Liver (tissue), 9 donors: ENCODE data around the gene FBLN1. TPM values are rescaled to one million over a fixed set of nuclear protein-coding genes. Genes with fewer than 3 reads are reported as not detected.

Source experiments
- DNase-seq: peaks from one replicate; pipeline ENCODE4 v3.0.0-alpha.2; 2017; ENCODE audit warnings: low spot score
- H3K27ac ChIP-seq, 2 donors: one replicate each; pipeline ENCODE4 v1.7.0; 2013; ENCODE audit warnings: inconsistent platforms in 2 of 2, low read length in 2 of 2, control low read depth in 1 of 2, low read depth in 1 of 2, mild to moderate bottlenecking in 1 of 2
- H3K27me3 ChIP-seq, 4 donors: one replicate each; pipeline versions ENCODE4 v1.6.1 to v1.7.0; 2013; ENCODE audit warnings: low read length in 3 of 4, inconsistent platforms in 1 of 4, mild to moderate bottlenecking in 1 of 4, moderate library complexity in 1 of 4; ENCODE audit not compliant: control insufficient read depth in 4 of 4, insufficient read depth in 4 of 4
- H3K36me3 ChIP-seq, 4 donors: one replicate each; pipeline versions ENCODE4 v1.6.1 to v1.7.0; 2013; ENCODE audit warnings: low read length in 3 of 4, mild to moderate bottlenecking in 3 of 4, low read depth in 1 of 4, moderate library complexity in 1 of 4; ENCODE audit not compliant: control insufficient read depth in 4 of 4, insufficient read depth in 3 of 4
- H3K4me1 ChIP-seq, 4 donors: one replicate each; pipeline versions ENCODE4 v1.6.1 to v1.7.0; 2013; ENCODE audit warnings: low read length in 3 of 4, mild to moderate bottlenecking in 3 of 4, moderate library complexity in 1 of 4; ENCODE audit not compliant: control insufficient read depth in 4 of 4, insufficient read depth in 4 of 4
- H3K4me3 ChIP-seq, 3 donors: one replicate each; pipeline versions ENCODE4 v1.6.1 to v1.7.0; 2013; ENCODE audit warnings: low read length in 3 of 3, control low read depth in 1 of 3, low read depth in 1 of 3, mild to moderate bottlenecking in 1 of 3
- H3K9ac ChIP-seq, 2 donors: one replicate each; pipeline ENCODE4 v1.7.0; 2013; ENCODE audit warnings: low read length in 2 of 2, mild to moderate bottlenecking in 2 of 2, moderate library complexity in 2 of 2, control low read depth in 1 of 2, low read depth in 1 of 2
- H3K9me3 ChIP-seq, 4 donors: one replicate each; pipeline versions ENCODE4 v1.6.1 to v1.7.0; 2013; ENCODE audit warnings: low read length in 3 of 4; ENCODE audit not compliant: control insufficient read depth in 4 of 4
- EGR1 ChIP-seq, 2 donors: IDR thresholded peaks; 2 replicates each; pipeline ENCODE4 v1.6.1; 2016 to 2018; ENCODE audit warnings: antibody characterized with exemption in 2 of 2, low read depth in 2 of 2
- FOXA1 ChIP-seq: IDR thresholded peaks from 2 replicates; pipeline ENCODE4 v1.6.1; 2016; ENCODE audit warnings: antibody characterized with exemption
- HNF4A ChIP-seq, 2 donors: conservative IDR thresholded peaks; 2 replicates each; pipeline ENCODE4 v1.6.1; 2016; ENCODE audit warnings: antibody characterized with exemption in 2 of 2, mild to moderate bottlenecking in 2 of 2
- HNF4G ChIP-seq: IDR thresholded peaks from 2 replicates; pipeline ENCODE4 v1.6.1; 2016; ENCODE audit warnings: antibody characterized with exemption
- JUND ChIP-seq, 2 donors: IDR thresholded peaks; 2 replicates each; pipeline ENCODE4 v1.6.1; 2016; ENCODE audit warnings: antibody characterized with exemption in 2 of 2
- MAX ChIP-seq: IDR thresholded peaks from 2 replicates; pipeline ENCODE4 v1.6.1; 2016; ENCODE audit warnings: antibody characterized with exemption
- NR2F2 ChIP-seq: IDR thresholded peaks from 2 replicates; pipeline ENCODE4 v1.6.1; 2016; ENCODE audit warnings: antibody characterized with exemption
- RAD21 ChIP-seq, 2 donors: IDR thresholded peaks; 2 replicates each; pipeline ENCODE4 v1.6.1; 2016; ENCODE audit warnings: antibody characterized with exemption in 2 of 2, mild to moderate bottlenecking in 2 of 2
- SP1 ChIP-seq: IDR thresholded peaks from 2 replicates; pipeline ENCODE4 v1.6.1; 2018; ENCODE audit warnings: antibody characterized with exemption, mild to moderate bottlenecking
- TAF1 ChIP-seq: conservative IDR thresholded peaks from 2 replicates; pipeline ENCODE4 v1.6.1; 2016; ENCODE audit warnings: antibody characterized with exemption, mild to moderate bottlenecking
- YY1 ChIP-seq: IDR thresholded peaks from 2 replicates; pipeline ENCODE4 v1.6.1; 2016; ENCODE audit warnings: antibody characterized with exemption, mild to moderate bottlenecking
- ZBTB33 ChIP-seq: IDR thresholded peaks from 2 replicates; pipeline ENCODE4 v1.6.1; 2016; ENCODE audit warnings: antibody characterized with exemption
- WGBS: extraction: QIAGEN DNeasy Blood & Tissue Kit; methylation state at CpG from one replicate; pipeline ENCODE4 v1.1.7; 2013; 5-methylcytosine and 5-hydroxymethylcytosine counted together
- polyA plus RNA-seq, 2 donors: library from polyadenylated mRNA; stranded (reverse) in 1 of 2; unstranded in 1 of 2; fragments of 200-250 nt in 1 of 2; fragments of >200 nt in 1 of 2; fragmentation: Nextera tagmentation in 1 of 2; extraction: Ambion mirVana in 1 of 2; gene quantifications; one replicate each; pipeline versions ENCODE4 v1.2.1 to v1.2.3, GENCODE V29; 2013 to 2015
- total RNA-seq, 2 donors: library from RNA; depleted of rRNA; stranded (reverse); fragments of >200 nt; gene quantifications; one replicate each; pipeline ENCODE4 v1.2.3, GENCODE V29; 2014
- TF ChIP-seq, protein P1 (sequence below): IDR thresholded peaks from 2 replicates; pipeline ENCODE4 v1.6.1; 2016; ENCODE audit warnings: antibody characterized with exemption, mild to moderate bottlenecking
- TF ChIP-seq, protein P2 (sequence below): fragments of 150-350 bp; IDR thresholded peaks from 2 replicates; pipeline ENCODE4 v1.5.1; 2017; ENCODE audit warnings: improper control_type of control experiment, low read depth, low read length; ENCODE audit not compliant: missing input control
- donor health status: healthy.
- donor health status: healthy.
- donor health status: healthy.
- donor health status: healthy.
- donor health status: healthy.

Gene FBLN1
- total and polyA plus RNA-seq, 4 donors = 2.2 to 9.3 (median 6.3) TPM

- H3K4me3 ChIP-seq = no peak overlapping the region
Measured at GRCh38 chr22:45571089-45571488, 68.4 kb downstream of the FBLN1 start.

DNA sequence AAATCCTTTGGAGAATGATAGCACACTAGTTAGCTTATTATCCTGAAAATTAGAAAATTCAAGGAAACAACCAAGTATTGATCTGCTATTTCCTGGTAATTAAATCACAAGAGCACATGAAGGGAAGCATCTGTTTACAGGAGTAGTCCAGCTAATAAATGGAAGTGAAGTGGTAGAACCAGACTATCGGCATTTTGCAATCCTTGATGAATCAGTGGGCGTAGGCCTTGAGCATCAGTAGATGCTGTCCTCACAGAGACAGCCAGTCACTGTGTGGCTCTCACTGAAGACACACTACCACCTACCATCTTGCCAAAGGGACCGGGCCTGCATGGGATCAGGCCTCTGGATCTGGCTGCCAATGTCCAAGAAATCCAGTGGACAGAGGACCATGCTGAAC lies 69.8 kb downstream of the FBLN1 start:
- Histone ChIP-seq H3K36me3 (no peaks in the 10 kb centered on the region), H3K9ac (no peak overlapping the region), H3K4me3 (no peak overlapping the region), H3K9me3 (peaks cover 0 to 6% (median 4%) of the 10 kb centered on the region in 4 donors), H3K27me3 (no peaks in the 10 kb centered on the region), H3K4me1 (no peaks in the 10 kb centered on the region), H3K27ac (no peak overlapping the region)
- TF ChIP-seq FOXA1 (no peak), MAX (no peak), YY1 (no peak), ZBTB33 (no peak), SP1 (no peak), TAF1 (no peak), HNF4G (no peak), NR2F2 (no peak), EGR1 (IDR thresholded peaks at IDR 0.05; ENCODE audit: low read depth in 2 of 2) (no peak), HNF4A (conservative IDR thresholded peaks at IDR 0.05) (no peak), RAD21 (IDR thresholded peaks at IDR 0.05) (no peak), JUND (IDR thresholded peaks at IDR 0.05) (no peak)
- TF ChIP-seq, protein P1, sequence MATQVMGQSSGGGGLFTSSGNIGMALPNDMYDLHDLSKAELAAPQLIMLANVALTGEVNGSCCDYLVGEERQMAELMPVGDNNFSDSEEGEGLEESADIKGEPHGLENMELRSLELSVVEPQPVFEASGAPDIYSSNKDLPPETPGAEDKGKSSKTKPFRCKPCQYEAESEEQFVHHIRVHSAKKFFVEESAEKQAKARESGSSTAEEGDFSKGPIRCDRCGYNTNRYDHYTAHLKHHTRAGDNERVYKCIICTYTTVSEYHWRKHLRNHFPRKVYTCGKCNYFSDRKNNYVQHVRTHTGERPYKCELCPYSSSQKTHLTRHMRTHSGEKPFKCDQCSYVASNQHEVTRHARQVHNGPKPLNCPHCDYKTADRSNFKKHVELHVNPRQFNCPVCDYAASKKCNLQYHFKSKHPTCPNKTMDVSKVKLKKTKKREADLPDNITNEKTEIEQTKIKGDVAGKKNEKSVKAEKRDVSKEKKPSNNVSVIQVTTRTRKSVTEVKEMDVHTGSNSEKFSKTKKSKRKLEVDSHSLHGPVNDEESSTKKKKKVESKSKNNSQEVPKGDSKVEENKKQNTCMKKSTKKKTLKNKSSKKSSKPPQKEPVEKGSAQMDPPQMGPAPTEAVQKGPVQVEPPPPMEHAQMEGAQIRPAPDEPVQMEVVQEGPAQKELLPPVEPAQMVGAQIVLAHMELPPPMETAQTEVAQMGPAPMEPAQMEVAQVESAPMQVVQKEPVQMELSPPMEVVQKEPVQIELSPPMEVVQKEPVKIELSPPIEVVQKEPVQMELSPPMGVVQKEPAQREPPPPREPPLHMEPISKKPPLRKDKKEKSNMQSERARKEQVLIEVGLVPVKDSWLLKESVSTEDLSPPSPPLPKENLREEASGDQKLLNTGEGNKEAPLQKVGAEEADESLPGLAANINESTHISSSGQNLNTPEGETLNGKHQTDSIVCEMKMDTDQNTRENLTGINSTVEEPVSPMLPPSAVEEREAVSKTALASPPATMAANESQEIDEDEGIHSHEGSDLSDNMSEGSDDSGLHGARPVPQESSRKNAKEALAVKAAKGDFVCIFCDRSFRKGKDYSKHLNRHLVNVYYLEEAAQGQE = no peak
- TF ChIP-seq, protein P2, sequence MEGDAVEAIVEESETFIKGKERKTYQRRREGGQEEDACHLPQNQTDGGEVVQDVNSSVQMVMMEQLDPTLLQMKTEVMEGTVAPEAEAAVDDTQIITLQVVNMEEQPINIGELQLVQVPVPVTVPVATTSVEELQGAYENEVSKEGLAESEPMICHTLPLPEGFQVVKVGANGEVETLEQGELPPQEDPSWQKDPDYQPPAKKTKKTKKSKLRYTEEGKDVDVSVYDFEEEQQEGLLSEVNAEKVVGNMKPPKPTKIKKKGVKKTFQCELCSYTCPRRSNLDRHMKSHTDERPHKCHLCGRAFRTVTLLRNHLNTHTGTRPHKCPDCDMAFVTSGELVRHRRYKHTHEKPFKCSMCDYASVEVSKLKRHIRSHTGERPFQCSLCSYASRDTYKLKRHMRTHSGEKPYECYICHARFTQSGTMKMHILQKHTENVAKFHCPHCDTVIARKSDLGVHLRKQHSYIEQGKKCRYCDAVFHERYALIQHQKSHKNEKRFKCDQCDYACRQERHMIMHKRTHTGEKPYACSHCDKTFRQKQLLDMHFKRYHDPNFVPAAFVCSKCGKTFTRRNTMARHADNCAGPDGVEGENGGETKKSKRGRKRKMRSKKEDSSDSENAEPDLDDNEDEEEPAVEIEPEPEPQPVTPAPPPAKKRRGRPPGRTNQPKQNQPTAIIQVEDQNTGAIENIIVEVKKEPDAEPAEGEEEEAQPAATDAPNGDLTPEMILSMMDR = no peak
- DNase-seq = no peak
- 98% methylated on average over 3 of the region's 3 CpGs for WGBS

More at GRCh38 chr22:45571089-45571488, 68.4 kb downstream of the FBLN1 start:
- H3K9me3 ChIP-seq = peaks cover 0 to 6% (median 4%) of the 10 kb centered on the region in 4 donors
- no peaks in the 10 kb centered on the region for H3K27me3 ChIP-seq
- DNase-seq = no peak
- no peaks in the 10 kb centered on the region for H3K4me1 ChIP-seq
- H3K36me3 ChIP-seq = no peaks in the 10 kb centered on the region
- no peak overlapping the region for H3K9ac ChIP-seq
- TF ChIP-seq RAD21 (IDR thresholded peaks at IDR 0.05) = no peak
- no peak for TF ChIP-seq NR2F2
- no peak overlapping the region for H3K27ac ChIP-seq
